HG03103 (cell line): ENCODE data around the gene KCTD19.

ENCODE experiments used
- ATAC-seq: cut with Tn5 transposase; IDR thresholded peaks from one replicate; pipeline ENCODE4 v1.9.1; 2021; ENCODE audit warnings: low read depth; ENCODE audit not compliant: unreplicated experiment

The KCTD19 gene

DNA sequence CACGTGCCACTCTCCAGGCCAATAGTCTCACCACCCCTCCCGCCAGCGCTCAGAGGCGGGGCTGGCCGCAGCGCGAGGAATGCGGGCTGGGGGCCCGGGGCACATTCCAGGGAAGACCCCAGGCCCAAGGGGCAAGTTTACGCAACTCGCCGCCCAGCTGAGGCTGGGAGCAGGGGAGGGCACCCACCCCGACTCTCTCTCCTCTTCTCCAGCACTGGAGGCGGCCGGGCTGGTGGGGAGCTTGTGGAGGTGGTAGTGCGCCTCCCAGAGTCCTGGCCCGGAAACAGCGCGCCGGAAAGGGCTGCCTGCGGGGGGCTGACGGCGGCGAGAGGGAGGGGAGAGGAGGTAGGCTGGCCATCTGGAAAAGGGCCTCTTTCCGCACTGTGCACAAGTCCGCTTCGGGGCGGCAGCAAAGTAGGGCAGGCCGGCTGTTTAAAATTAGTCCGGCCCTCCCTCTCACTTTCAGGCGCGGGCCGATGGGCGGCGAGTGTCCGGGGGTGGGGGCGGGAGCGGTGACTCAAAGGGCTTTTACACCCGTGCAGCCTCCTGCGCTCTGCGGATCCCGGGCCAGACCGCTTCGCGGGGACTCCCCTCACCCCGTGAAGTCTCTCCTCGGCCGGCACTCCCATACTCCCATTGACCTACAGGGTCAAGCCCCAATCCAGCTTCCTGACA is 80.3 kb downstream of the KCTD19 start:
- ATAC-seq, result peak; percentile 25

DNA sequence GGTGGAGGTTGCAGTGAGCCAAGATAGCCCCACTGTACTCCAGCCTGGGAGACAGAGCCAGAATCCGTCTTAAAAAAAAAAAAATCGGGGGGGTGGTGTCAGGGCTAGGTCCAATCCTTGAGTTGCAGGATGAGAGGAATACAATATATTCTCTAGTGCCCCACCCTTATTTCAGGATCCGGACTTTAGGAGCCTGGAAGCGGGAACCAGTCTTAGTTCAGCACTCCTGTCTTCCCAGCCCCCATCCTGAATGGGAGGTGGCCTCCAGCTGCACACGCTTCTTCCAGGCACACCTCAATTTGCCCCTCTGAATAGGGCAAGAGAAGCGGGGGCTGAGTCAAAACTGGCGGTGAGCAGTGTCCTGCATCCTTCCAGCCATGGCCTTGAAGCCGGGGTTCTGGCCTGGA is 80.9 kb downstream of the KCTD19 start:
- ATAC-seq, result no peak

DNA sequence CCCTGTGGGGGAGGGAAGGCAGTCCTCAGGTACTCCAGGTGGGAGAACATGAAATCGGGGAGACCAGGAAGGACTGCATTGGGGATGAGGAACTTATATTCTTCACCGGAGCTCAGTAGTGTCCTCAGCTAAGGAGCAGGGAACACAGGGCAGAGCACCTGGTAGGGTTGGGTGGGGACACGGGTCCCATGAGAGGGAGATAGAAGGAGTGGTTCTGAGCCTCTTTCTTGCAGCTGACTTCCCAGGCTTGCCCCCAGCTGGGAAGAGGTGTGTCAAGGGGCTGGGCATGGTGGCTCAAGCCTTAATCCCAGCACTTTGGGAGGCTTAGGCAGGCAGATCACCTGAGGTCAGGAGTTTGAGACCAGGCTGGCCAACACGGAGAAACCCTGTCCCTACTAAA is 81.4 kb downstream of the KCTD19 start:
- no peak for ATAC-seq

DNA sequence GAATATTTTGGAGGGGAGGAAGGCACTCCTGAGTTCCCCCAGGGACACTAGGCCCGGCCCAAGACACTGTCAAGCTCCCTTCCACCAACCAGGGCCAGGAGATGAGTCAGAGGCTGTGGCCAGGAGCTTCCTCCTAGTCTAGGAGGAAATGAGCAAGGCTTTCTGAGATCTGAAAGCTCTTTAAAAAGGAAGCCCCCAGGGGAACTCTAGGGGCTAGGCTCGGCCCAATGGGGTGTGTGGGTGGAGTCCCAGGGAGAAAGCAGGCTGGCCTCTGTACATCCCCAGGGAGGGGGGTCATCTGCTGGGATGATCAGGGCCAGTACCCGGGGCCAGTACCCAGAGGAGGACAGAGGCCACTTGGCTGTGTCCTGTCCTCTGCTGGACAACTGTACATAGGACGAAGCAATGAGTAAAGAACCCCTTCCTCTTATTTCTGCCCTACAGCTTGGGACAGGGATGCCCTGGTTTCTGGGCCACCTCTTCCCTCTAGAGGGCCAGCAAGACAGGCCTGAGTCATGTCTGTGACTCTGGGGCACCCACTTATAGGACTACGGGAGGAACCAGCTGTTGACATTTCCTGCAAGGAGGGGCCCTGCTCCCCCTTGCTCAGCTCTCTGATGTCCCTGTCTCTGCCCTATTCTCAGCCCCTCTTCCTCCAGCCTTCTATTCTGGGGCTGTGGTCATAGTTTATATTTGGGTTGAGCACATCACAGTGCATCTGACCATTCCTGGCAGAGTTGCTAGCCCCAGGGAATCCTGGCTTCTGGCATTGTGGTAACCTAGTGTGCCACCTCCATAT is 82.0 kb downstream of the KCTD19 start:
- peak; percentile 39 for ATAC-seq

DNA sequence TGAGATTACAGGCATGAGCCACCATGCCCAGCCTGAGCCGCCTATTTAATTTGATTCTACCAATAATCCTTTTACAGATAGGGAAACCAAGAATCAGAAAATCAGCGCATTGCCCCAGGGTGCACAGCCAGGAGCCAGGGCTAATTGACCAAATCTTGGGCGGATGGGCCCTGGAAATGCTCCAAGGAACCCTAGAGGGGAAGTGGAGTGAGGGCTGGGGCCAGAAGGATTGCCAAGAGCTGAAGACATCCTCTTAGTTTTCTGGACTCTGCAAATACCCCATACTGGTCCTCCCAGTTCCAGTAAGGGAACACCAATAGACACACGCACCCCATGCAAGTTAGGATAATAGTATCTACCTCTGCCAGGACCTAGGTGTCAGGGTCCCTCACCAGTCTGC is 83.1 kb downstream of the KCTD19 start:
- no peak for ATAC-seq

DNA sequence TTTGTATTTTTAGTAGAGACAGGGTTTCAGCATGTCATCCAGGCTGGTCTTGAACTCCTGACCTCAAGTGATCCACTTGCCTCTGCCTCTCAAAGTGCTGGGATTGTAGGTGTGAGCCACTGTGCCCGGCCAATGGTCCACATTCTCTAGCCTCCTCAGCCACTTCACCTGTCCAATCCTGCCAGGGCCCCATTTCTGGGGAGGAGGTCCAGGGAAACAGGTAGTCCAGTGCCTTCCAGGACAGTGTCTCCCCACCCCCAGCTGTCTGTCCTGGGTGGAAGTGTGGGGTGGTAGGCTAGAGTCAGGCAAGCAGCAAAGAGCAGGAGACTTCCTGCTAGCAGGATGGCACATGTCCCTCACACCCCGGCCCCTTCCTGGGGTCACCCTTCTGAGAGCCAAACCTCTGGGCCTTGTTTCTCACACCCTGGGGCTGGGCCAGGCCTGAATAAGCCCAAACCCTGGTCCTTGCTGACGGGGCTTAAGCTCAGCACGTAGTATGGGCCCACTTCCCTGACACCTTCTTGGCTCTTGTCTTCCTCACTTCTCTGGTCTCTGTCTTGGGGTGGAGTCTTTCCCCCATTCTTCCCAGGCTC is 84.3 kb downstream of the KCTD19 start:
- ATAC-seq, result no peak

DNA sequence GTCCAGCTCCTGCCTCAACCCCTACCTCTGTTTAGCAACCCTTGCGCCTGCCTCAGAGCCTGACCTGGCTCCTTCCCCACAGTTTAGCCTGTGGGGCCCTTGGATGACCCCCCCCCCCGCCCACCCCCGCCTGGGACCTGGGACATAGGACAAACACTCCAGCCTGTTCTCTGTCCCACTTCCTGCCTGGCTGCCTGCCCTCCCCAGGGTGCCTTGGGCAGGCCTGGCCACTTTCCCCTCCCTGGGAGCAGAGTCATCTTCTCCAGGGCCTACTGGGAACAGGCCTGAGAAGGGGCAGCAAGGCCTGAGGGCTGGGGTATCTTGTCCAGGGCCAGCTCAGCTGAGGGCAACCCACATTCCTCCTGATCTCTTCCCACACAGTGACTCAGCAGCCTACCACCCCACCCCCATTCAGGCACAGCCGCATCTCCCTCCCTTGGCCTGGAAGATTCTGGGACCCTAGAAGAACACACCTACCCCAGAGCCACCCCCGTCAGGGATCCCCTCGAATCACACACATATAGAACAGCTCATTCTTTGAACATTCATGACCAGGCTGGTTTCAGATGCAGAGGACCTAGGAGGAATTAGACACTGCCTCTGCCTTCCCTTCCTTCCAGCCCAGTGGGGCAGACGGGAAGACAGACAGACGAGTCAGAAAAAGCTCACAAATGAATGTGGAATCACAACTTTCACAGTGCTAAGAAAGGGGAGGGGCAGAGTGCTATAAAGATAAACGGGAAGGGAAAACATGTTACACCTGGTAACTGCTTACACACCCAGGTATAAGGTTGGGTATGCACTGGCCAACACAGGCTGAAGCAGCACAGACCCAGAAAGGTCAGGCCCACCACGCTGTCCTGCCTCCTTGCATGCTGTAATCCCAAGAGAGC is 85.3 kb downstream of the KCTD19 start:
- ATAC-seq, result no peak

DNA sequence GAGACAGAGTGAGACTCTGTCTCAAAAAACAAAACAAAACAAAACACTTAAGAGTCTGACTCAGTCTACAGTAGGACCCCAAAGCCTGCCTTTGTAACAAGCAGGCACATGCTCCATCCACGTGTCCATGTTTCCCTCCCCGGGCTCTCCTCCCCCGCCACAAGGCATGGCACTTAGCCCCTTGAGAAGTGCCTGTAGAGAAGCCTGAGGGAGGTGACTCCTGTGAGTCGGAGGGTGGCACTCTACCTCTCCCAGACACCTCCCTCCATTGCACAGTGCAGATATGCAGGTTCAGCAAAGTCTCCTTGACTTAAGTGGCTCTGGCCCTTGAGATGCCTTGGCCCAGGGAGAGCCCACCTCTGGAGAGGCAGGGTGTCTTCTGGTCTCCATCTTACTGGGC is 86.0 kb downstream of the KCTD19 start:
- no peak for ATAC-seq
